AG04450 (cell line): ENCODE results near the gene CHRNB1. TPM values are rescaled to one million over a fixed set of nuclear protein-coding genes. Genes with fewer than 3 reads are reported as not detected.

Experiments
- CTCF ChIA-PET: fragments of 300-600, 350-600 bp; formaldehyde crosslinking; extraction: SDS; loops from one replicate; lab custom pipeline; 2022; ENCODE audit warnings: antibody characterized with exemption, inconsistent platforms; lab: Charles Lee
- POLR2A ChIA-PET: fragments of 350-600 bp; formaldehyde crosslinking; extraction: SDS; loops from one replicate; lab custom pipeline; 2021; ENCODE audit warnings: antibody characterized with exemption, inconsistent platforms; lab: Yijun Ruan, JAX
- DNase-seq: peaks from one replicate; pipeline ENCODE4 v3.0.0-alpha.2; 2011; ENCODE audit warnings: low read depth, low spot score
- H3K27ac ChIP-seq: one replicate; pipeline ENCODE4 v1.5.1; 2012; ENCODE audit warnings: low read depth, low read length, control low read depth
- H3K27me3 ChIP-seq: one replicate; pipeline ENCODE4 v1.6.0; 2012; ENCODE audit warnings: low read length; ENCODE audit not compliant: control insufficient read depth, insufficient read depth
- H3K4me3 ChIP-seq: 2 replicates; pipeline ENCODE4 v1.5.1; 2011; ENCODE audit warnings: mild to moderate bottlenecking, low read depth, low read length, control low read depth
- H3K9me3 ChIP-seq: 2 replicates; pipeline ENCODE4 v1.5.1; 2012; ENCODE audit warnings: low read length; ENCODE audit not compliant: control insufficient read depth, insufficient read depth
- polyA plus RNA-seq: library from polyadenylated mRNA; depleted of rRNA; stranded (reverse); fragments of >200 nt; gene quantifications from 2 replicates; pipeline ENCODE4 v1.2.3, GENCODE V29; 2011
- TF ChIP-seq, protein P1 (sequence below): IDR thresholded peaks from 2 replicates; pipeline ENCODE4 v1.5.1; 2011; ENCODE audit warnings: low read depth, low read length, control low read depth, inconsistent platforms

CHRNB1 gene
- polyA plus RNA-seq, 1 experiment = 6.3 TPM

DNA sequence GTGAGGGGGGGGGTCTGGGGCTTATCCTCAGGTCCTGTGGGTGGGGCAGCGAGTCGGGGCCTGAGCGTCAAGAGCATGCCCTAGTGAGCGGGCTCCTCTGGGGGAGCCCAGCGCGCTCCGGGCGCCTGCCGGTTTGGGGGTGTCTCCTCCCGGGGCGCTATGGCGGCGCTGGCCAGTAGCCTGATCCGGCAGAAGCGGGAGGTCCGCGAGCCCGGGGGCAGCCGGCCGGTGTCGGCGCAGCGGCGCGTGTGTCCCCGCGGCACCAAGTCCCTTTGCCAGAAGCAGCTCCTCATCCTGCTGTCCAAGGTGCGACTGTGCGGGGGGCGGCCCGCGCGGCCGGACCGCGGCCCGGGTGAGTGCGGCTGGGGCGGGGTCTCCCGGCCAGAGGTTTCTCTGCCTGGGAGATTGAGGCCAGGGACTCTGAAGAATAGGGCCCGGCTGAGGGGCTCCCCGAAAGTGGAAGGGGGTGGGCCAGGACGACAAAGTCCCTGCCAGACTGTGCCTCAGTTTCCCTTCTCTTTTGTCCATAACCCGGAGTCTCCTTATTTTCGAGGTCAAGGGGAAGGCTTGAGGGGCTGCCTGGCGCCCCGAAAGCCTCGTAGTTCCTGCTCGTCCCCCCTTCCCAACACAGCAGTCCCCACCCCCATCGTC lies 5.3 kb upstream of the CHRNB1 start, which contains the start of gene FGF11:
Gene FGF11, plus strand, starts transcription at position 51 of the 651 bp plus-strand sequence. Its CDS starts 109 bp downstream, at position 160.
- H3K4me3 ChIP-seq = peak within 1 kb of the TSS; percentile 56
- H3K27ac ChIP-seq = no peak within 1 kb of the TSS
- TF ChIP-seq, protein P1, sequence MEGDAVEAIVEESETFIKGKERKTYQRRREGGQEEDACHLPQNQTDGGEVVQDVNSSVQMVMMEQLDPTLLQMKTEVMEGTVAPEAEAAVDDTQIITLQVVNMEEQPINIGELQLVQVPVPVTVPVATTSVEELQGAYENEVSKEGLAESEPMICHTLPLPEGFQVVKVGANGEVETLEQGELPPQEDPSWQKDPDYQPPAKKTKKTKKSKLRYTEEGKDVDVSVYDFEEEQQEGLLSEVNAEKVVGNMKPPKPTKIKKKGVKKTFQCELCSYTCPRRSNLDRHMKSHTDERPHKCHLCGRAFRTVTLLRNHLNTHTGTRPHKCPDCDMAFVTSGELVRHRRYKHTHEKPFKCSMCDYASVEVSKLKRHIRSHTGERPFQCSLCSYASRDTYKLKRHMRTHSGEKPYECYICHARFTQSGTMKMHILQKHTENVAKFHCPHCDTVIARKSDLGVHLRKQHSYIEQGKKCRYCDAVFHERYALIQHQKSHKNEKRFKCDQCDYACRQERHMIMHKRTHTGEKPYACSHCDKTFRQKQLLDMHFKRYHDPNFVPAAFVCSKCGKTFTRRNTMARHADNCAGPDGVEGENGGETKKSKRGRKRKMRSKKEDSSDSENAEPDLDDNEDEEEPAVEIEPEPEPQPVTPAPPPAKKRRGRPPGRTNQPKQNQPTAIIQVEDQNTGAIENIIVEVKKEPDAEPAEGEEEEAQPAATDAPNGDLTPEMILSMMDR = no peak
- ChIA-PET CTCF (no interaction called here), POLR2A (interaction anchor here (0.5 to 0.8 kb wide), 2 partner anchors 44 kb away, joined by 3 to 4 read pairs; partner anchors contain the start of gene POLR2A)
- peaks cover 6% of the 10 kb centered on the region; the same call in 1 of the 2 replicates for H3K9me3 ChIP-seq
- peaks cover 31% of the 10 kb centered on the region for H3K27me3 ChIP-seq
- DNase-seq = no peak

DNA sequence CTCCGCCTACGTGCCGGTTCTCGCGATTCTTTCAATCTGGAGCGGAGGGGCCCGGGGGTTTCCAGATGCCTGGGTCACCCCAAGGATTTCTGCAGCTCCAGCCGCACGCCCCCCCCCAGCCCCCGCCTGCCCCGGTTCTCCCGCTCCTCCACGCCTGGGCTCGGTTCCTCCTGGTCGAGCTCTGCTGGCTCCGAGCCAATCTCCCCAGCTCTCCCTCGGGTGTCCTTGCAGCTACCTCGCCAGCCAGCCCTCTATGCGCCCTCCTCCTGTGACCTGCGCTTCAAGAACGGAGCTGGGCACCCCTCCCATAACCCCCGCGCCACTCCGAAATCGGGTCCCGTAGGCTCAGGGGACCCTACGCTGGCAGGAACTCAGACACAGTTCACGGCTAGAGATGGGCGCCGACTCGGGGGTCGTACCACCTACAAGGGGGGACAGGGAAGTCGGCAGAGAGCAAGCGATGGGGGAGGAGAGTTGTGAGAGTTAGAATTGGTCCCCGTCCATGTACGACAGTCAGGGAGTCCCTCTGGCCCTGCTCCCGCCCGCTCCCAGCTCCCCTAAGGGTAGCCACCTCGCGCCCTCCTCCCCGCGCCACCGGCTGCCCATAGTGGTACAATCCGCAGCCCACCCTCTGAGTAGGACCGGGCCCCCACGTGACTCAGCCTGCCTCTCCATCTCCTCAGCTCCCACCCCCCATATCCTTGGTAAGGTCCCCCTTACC lies 4.6 kb upstream of the CHRNB1 start:
- ChIA-PET CTCF (interaction anchor here (0.6 kb wide), 1 partner anchor 8 kb away, joined by 3 read pairs; no protein-coding TSS in a partner anchor), POLR2A (interaction anchor here (0.8 kb wide), 1 partner anchor 44 kb away, joined by 4 read pairs; the partner anchor contains the start of gene POLR2A)
- no peak overlapping the region for H3K27ac ChIP-seq
- DNase-seq = no peak
- peaks cover 6% of the 10 kb centered on the region; the same call in 1 of the 2 replicates for H3K9me3 ChIP-seq
- H3K4me3 ChIP-seq = peak overlapping the region; percentile 56
- TF ChIP-seq, protein P1 = no peak
- H3K27me3 ChIP-seq = peaks cover 31% of the 10 kb centered on the region

DNA sequence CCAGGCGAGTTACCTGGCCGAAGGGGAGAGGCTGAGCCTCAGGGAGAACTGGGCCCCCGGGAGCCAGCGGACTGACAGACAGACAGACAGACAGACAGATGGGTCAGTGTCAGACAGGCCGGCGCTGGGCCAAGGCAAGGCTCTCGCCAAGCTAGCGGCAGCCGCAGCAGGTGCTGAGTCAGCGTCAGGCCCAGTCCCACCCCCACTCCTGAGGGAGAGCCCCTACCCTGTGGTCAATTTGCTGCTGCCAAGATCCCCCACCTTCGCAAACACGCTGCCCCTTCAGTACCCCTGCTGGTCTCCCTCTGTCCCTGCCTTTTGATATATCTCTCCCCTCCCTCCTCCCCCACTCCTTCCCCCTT lies 4.0 kb upstream of the CHRNB1 start:
- Histone ChIP-seq H3K27me3 (peaks cover 31% of the 10 kb centered on the region), H3K9me3 (peaks cover 4% of the 10 kb centered on the region; the same call in 1 of the 2 replicates), H3K4me3 (peak overlapping the region; percentile 56), H3K27ac (no peak overlapping the region)
- TF ChIP-seq, protein P1 = no peak
- DNase-seq = no peak
- ChIA-PET CTCF (interaction anchor here (0.6 kb wide), 3 partner anchors 8 to 55 kb away, joined by 3 to 6 read pairs (median 4); no protein-coding TSS in a partner anchor), POLR2A (interaction anchor here (0.6 to 1.0 kb wide), 2 partner anchors 35 to 37 kb away, joined by 3 to 4 read pairs; no protein-coding TSS in a partner anchor)

DNA sequence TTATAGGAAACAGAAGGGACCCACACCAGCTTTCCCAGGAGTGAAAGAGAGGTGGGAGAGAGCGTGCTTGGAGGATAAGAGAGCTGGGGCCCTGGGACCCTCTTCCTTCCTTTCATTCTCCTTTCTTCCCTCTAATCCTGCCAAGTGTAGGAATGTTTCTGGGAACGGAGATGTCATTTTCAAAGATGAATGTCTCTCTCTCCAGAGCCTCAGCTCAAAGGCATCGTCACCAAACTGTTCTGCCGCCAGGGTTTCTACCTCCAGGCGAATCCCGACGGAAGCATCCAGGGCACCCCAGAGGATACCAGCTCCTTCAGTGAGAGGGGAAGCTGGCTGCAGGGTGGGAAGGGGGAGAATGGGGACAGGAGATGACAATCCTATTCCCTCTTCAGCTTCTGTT lies 3.6 kb upstream of the CHRNB1 start:
- CTCF ChIA-PET = interaction anchor here (0.6 kb wide), 2 partner anchors 19 to 55 kb away, joined by 4 to 6 read pairs; no protein-coding TSS in a partner anchor
- TF ChIP-seq, protein P1 = no peak
- H3K27ac ChIP-seq = peak overlapping the region; percentile 21
- peaks cover 30% of the 10 kb centered on the region for H3K27me3 ChIP-seq
- H3K9me3 ChIP-seq = no peaks in the 10 kb centered on the region; the same call in 1 of the 2 replicates
- POLR2A ChIA-PET = interaction anchor here (0.6 to 1.0 kb wide), 2 partner anchors 36 kb away, joined by 3 to 4 read pairs; no protein-coding TSS in a partner anchor
- DNase-seq = no peak
- no peak overlapping the region for H3K4me3 ChIP-seq
